Measurements from ENCODE around the gene KLHDC2.

DNA sequence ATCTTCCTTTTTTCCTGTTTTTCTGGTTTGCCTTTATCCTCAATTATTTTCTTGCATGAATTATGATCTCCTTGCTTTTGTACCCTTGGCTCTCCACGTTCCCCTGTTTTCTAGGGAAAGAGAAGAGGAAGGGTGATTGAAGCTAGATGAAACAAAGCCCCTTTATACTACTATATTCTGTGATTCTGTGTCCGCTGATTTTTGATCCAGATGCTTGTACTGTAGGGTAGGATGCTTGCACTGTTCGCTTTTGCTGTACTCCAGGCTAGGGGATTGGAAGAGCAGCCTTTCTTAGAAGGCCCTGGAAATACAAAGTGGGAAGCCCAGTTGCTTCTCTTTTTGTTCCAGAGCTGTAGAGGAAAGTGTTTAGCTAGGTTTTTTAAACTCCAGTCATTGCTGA is 35.1 kb upstream of the KLHDC2 start:
- TF ChIP-seq, protein P1, sequence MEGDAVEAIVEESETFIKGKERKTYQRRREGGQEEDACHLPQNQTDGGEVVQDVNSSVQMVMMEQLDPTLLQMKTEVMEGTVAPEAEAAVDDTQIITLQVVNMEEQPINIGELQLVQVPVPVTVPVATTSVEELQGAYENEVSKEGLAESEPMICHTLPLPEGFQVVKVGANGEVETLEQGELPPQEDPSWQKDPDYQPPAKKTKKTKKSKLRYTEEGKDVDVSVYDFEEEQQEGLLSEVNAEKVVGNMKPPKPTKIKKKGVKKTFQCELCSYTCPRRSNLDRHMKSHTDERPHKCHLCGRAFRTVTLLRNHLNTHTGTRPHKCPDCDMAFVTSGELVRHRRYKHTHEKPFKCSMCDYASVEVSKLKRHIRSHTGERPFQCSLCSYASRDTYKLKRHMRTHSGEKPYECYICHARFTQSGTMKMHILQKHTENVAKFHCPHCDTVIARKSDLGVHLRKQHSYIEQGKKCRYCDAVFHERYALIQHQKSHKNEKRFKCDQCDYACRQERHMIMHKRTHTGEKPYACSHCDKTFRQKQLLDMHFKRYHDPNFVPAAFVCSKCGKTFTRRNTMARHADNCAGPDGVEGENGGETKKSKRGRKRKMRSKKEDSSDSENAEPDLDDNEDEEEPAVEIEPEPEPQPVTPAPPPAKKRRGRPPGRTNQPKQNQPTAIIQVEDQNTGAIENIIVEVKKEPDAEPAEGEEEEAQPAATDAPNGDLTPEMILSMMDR (optimal IDR thresholded peaks at IDR 0.05 in 1 of 3, IDR thresholded peaks at IDR 0.05 in 1 of 3, conservative IDR thresholded peaks at IDR 0.05 in 1 of 3; ENCODE audit: extremely low read depth in 1 of 3, insufficient read depth in 2 of 3, low read length in 3 of 3): no peak
- TF ChIP-seq EZH2 (IDR thresholded peaks at IDR 0.05; ENCODE audit: low read length): no peak
